HG03066 (cell line): ENCODE measurements around the gene MAP3K2.

Source experiments
- ATAC-seq: cut with Tn5 transposase; IDR thresholded peaks from one replicate; pipeline ENCODE4 v1.9.1; 2021; ENCODE audit warnings: low read depth; ENCODE audit not compliant: unreplicated experiment

The MAP3K2 gene

DNA sequence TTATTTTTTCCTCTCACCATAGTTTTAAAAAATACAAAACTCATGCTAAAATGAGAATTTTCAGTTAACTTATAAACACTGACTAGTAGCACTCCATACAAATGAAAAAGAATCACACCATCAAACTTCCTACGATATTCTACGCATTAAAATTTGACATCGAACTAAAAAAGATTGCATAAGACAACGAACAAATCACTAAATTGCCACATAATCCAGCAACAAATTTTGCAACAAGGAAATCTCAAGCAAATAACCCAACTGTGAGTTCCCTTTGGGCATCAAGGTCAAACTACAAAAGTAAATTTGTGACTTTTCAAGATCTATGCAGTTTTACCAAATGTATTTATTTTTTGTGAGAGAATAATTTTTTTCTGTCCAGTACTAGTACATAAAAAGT lies 1.5 kb downstream of the MAP3K2 start:
- no peak for ATAC-seq

- no peak for ATAC-seq
Observed at GRCh38 chr2:127384529-127384928, 3.2 kb downstream of the MAP3K2 start.

DNA sequence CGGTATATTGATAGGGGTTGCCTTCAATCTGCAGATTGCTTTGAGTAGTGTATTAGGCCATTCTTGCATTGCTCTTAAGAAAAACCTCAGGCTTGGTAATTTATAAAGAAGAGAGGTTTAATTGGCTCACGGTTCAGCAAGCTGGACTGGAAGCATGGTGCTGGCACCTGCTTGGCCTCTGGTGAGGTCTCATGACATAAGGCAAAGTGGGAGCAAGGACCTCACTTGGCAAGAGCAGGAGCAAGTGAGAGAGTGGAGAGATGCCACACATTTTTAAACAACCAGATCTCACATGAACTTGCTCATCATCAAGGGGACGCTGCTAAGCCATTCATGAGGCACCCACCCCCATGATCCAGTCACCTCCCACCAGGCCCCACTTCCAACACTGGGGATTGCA lies 4.9 kb downstream of the MAP3K2 start:
- no peak for ATAC-seq

GRCh38 chr2:127381762-127382161 lies 6.0 kb downstream of the MAP3K2 start:
- ATAC-seq = no peak

- ATAC-seq = no peak
Observed at GRCh38 chr2:127379712-127380355, 7.9 kb downstream of the MAP3K2 start.

DNA sequence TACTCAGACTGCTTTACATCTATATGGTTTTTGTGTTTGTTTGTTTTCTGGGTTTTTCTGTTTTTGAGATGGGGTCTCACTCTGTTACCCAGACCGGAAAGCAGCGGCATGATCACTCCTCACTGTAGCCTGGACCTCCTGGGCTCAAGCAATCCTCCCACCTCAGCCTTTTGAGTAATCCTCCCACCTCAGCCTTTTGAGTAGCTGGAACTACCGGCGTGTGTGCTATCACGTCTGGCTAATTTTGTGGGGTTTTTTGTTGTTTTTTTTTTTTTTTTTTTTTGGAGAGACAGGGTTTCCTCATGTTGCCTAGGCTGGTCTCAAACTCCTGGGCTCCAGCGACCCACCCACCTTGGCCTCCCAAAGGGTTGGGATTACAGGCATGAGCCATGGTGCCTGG lies 9.1 kb downstream of the MAP3K2 start:
- ATAC-seq = no peak

DNA sequence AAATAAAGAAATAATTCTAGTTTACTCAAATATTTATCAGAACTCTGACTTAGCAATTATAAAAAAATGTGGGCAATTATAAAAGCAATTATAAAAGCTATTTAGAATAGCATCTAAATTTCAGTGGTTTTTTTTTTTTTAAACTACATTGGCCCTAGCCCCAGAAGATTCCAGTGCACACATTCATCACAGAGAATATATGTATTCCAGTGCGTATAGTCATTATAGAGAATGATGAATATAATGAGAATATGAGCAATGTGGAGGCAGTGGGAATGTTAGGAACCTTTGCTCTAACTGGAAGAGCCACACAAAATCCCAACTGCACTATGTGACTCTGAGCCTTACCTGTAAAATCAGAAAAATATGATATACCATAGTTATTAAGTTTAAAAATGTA lies 10.5 kb downstream of the MAP3K2 start:
- no peak for ATAC-seq

DNA sequence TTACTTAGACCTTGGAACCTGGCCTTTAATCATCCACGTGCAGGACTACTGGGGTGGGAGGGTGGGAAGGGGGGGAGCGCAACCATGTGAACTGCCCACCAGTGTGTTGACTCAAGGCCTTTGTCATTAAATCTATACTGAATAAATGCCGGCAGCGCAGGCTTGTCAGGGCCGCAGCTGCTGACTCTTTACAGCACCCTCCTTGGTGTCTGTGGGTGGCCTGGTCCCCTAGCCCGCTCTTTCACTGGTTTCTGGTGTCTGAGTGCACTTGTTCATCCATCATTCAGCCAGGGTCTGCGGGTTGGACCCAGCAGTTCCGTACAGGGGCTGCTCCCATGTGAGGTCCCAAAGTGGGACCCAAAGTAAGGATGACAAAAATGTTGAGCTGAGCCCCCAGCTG lies 11.5 kb downstream of the MAP3K2 start:
- no peak for ATAC-seq

- ATAC-seq = no peak
Observed at GRCh38 chr2:127373362-127374083, 14.3 kb downstream of the MAP3K2 start.

DNA sequence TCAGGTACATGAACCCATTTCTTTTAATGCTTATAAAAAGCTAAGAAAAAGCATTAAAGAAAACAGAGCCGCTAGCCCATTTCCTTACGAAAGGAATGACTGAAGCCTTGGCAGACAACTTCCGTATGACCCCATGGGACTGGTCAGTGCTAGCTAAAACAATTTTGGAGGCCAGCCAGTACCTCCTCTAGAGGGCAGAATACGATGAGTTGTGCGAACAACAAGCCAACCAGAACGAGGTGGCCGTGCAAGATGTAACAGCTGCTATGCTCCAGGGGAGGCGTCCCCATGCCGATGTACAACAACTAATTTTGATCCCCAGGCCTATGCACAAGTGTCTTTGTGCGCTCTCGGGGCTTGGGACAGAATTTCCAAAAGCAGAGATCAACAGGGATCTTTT lies 16.7 kb downstream of the MAP3K2 start:
- ATAC-seq = no peak

DNA sequence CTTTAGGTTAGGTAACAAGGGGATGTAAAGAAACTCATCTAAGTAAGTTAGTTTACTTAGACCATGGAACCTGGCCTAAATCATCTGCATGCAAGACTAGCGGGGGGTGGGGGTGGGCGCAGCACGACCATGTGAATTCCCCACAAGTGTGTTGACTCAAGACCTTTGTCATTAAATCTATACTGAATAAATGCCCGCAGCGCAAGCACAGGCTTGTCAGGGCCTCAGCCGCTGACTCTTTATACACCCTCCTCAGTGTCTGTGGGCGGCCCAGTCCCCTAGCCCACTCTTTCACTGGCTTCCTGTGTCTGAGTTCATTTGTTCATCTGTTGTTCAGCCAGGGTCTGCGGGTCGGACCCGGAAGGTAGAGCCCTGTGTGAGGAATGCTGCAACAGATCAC lies 17.8 kb downstream of the MAP3K2 start:
- ATAC-seq = no peak

DNA sequence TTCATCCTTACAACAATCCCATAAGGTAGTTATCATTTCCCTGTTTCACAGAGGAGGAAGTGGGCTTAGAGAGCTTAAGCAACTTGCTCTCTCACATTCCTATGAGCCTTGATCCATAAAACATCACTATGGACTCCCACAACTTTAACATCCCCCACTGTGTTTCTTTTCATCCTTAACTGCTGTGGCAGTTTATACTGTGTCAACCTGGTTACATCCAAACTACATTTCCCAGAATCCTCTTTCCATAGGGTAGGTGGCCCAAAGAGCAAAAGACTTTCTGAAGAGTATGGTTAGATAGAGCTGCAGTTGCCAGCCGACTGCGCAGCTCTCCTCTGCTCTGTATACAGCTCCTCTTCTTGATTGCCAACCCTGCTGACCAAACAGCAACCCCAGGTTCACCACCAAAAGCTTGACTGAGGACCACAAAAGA lies 22.5 kb downstream of the MAP3K2 start:
- no peak for ATAC-seq

GRCh38 chr2:127362971-127363370 lies 24.8 kb downstream of the MAP3K2 start:
- no peak for ATAC-seq

DNA sequence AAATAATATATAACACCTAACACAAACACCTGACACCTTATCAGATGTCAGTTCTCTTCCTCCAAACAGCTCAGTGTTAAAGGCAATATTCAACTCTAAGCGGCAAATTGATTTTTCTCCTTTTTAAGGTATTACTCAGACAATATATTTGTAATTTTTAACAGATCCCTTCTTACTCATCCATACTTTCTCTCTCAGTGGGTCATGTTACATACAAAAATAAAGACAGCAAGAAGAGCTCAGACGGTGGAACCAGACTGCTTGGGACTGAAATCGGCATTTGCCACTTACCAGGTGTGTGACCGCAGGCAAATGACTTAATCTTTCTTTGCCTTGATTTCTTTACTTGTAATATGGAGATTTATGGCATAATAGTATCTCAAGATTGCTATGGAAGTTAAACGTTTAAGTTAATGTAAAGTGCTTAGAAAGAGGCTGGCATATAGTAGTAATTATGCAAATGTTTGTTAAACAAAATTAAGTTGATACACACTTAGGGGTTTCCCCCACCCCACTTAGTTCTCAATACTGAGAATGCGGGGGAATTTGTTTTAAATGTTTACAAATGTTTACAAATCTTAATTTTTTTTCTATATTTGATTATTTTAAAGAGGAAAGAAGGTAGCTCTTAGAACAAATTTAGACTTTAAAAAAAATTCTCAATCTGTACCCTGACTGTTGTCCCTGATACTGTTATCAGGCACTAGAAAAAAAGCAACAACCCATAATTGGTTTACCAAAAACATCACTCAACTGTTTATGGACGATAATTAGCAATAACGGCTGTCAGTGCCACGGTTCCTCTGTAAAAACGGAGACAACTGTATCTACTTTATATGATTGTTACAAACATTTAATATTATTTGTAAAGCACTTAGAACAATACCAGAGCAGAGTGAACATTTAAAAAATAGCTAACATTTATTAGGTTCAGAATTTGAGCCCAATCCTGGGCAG lies 25.6 kb downstream of the MAP3K2 start:
- no peak for ATAC-seq

DNA sequence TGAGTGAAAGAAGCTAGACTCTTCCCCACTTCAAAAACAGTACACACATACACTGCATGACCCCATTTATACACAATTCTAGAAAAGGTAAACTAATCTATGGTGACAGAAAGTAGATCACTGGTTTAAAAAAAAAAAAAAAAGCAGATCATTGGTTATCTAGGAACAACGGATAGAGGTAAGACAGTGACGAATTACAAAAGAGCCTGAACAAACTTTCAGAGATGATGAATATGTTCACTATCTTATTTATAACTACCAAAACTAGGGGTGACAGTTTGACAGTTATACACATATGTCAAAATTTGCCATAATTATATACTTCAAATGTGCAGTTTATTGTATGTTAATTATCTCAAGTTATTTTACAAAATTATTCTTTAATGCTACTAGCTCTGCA lies 27.5 kb downstream of the MAP3K2 start:
- ATAC-seq = no peak

- no peak for ATAC-seq
Observed at GRCh38 chr2:127359520-127359919, 28.3 kb downstream of the MAP3K2 start.

- ATAC-seq = no peak
Observed at GRCh38 chr2:127358971-127359370, 28.8 kb downstream of the MAP3K2 start.

- no peak for ATAC-seq
Observed at GRCh38 chr2:127358044-127358443, 29.7 kb downstream of the MAP3K2 start.

- ATAC-seq = no peak
Observed at GRCh38 chr2:127357591-127357990, 30.2 kb downstream of the MAP3K2 start.

DNA sequence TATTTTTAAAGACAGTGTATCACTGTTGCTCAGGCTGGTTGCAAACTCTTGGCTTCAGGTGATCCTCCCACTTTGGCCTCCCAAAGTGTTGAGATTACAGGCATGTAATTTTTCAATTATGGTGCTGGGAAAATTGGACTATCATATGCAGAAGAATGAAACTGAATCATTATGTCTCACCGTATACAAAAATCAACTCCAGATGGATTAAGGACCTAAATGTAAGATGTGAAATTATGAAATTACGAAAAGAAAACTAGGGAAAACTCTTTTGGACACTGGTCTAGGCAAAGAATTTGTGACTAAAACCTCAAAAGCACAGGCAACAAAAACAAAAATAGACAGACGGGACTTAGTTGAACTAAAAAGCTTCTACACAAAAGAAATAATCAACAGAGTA lies 31.2 kb downstream of the MAP3K2 start:
- ATAC-seq = no peak

DNA sequence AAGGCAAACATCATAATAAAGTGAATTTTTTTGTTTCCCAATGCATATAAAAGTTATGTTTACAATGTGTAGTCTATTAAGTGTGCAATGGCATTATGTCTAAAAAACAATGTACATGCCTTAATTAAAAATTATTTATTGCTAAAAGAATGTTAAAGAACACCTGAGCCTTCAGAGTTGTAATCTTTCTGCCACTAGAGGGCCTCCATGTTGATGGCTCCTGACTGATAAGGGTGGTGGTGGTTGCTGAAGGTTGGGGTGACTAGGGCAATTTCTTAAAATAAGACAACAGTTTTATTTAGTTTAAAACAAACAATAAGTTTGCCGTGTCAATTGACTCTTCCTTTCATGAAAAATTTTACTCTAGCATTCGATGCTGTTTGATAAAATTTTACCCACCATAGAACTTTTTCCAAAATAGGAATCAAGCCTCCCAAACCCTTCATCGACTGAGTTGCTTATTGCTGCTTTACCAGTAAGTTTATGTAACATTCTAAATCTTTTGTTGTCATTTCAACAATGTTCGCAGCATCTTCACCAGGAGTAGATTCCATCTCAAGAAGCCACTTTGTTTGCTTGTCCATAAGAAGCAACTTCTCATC lies 32.3 kb downstream of the MAP3K2 start:
- ATAC-seq = no peak
